BJ (cell line): ENCODE results near the gene CBR3. TPM values are rescaled to one million over a fixed set of nuclear protein-coding genes. Genes with fewer than 3 reads are reported as not detected.

Experiments
- CTCF ChIA-PET: fragments of 350-600 bp; formaldehyde crosslinking; extraction: SDS; loops from one replicate; lab custom pipeline; 2021; ENCODE audit warnings: antibody characterized with exemption, inconsistent platforms; lab: Yijun Ruan, JAX
- POLR2A ChIA-PET: fragments of 300-600 bp; sonication (Branson Sonifier 250); formaldehyde crosslinking; extraction: SDS; loops from one replicate; lab custom pipeline; 2021; ENCODE audit warnings: antibody characterized with exemption; lab: Charles Lee
- DNase-seq: peaks from one replicate; pipeline ENCODE4 v3.0.0-alpha.2; 2011; ENCODE audit warnings: low read depth
- H3K27me3 ChIP-seq: 2 replicates; pipeline ENCODE4 v1.6.0; 2011; ENCODE audit warnings: low read length; ENCODE audit not compliant: control insufficient read depth, insufficient read depth
- H3K36me3 ChIP-seq: 2 replicates; pipeline ENCODE4 v1.5.1; 2011; ENCODE audit warnings: low read length; ENCODE audit not compliant: control insufficient read depth, insufficient read depth
- H3K4me3 ChIP-seq: 2 replicates; pipeline ENCODE4 v1.5.1; 2011; ENCODE audit warnings: low read depth, mild to moderate bottlenecking, control low read depth, low read length
- CTCF ChIP-seq: IDR thresholded peaks from 2 replicates; pipeline ENCODE4 v1.5.1; 2011; ENCODE audit warnings: low read depth, mild to moderate bottlenecking, control low read depth, inconsistent platforms, low read length, moderate library complexity; ENCODE audit not compliant: insufficient read depth
- polyA plus RNA-seq: library from polyadenylated mRNA; depleted of rRNA; stranded (reverse); fragments of >200 nt; gene quantifications from 2 replicates; pipeline ENCODE4 v1.2.3, GENCODE V29; 2011

Gene CBR3
- polyA plus RNA-seq, 1 experiment: 13.5 TPM

GRCh38 chr21:36183144-36183795, 48.4 kb downstream of the CBR3 start:
- ChIA-PET POLR2A (no interaction called here), CTCF (interaction anchor here (0.6 to 2.2 kb wide), 2 partner anchors 11 to 144 kb away, joined by 3 to 5 read pairs; no protein-coding TSS in a partner anchor)
- DNase-seq: no peak

GRCh38 chr21:36184545-36184944, 49.7 kb downstream of the CBR3 start:
- ChIA-PET CTCF (no interaction called here), POLR2A (no interaction called here)
- Histone ChIP-seq H3K27me3 (no peaks in the 10 kb centered on the region), H3K4me3 (no peak overlapping the region), H3K36me3 (peaks cover 2% of the 10 kb centered on the region)
- no peak for DNase-seq
- TF ChIP-seq CTCF: no peak

More at GRCh38 chr21:36183144-36183795, 48.4 kb downstream of the CBR3 start:
- Histone ChIP-seq H3K36me3 (peaks cover 2% of the 10 kb centered on the region), H3K4me3 (no peak overlapping the region), H3K27me3 (no peaks in the 10 kb centered on the region)
- no peak for TF ChIP-seq CTCF

GRCh38 chr21:36185523-36185922, 50.6 kb downstream of the CBR3 start:
- DNase-seq: no peak
- ChIA-PET CTCF (interaction anchor here (0.6 to 1.2 kb wide), 2 partner anchors 24 to 45 kb away, joined by 3 read pairs; no protein-coding TSS in a partner anchor), POLR2A (no interaction called here)
- Histone ChIP-seq H3K27me3 (no peaks in the 10 kb centered on the region), H3K36me3 (peaks cover 2% of the 10 kb centered on the region), H3K4me3 (no peak overlapping the region)
- TF ChIP-seq CTCF: no peak

DNA sequence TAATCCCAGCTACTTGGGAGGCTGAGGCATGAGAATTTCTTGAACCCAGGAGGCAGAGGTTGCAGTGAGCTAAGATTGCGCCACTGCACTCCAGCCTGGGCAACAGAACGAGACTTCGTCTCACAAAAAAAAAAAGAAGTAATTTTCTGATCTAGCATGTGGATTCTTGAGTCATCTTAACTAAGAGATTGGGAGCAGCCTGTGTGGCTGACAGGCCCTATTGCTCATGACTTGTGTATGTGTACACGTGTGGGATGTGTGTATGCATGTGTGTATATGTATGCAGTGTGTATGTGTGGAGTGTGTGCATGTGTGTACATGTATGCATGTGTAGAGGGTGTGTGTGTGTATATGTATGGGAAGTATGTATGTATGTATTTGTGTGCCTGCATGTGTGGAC, 51.2 kb downstream of the CBR3 start:
- H3K4me3 ChIP-seq: no peak overlapping the region
- H3K27me3 ChIP-seq: no peaks in the 10 kb centered on the region
- no peak for DNase-seq
- H3K36me3 ChIP-seq: peaks cover 2% of the 10 kb centered on the region
- ChIA-PET POLR2A (no interaction called here), CTCF (interaction anchor here (1.1 to 1.2 kb wide), 3 partner anchors 19 to 74 kb away, joined by 3 to 4 read pairs (median 3); no protein-coding TSS in a partner anchor)
- no peak for TF ChIP-seq CTCF

- ChIA-PET POLR2A (no interaction called here), CTCF (interaction anchor here (1.1 to 1.2 kb wide), 3 partner anchors 20 to 73 kb away, joined by 3 to 4 read pairs (median 3); no protein-coding TSS in a partner anchor)
- no peaks in the 10 kb centered on the region; the same call in 1 of the 2 replicates for H3K36me3 ChIP-seq
- H3K27me3 ChIP-seq: no peaks in the 10 kb centered on the region
- no peak overlapping the region for H3K4me3 ChIP-seq
- no peak for DNase-seq
- TF ChIP-seq CTCF: no peak
Measured at GRCh38 chr21:36186506-36187399, 51.9 kb downstream of the CBR3 start.
